Activated T-helper 1 cell treated with Interleukin-2 at 50 U/mL for 16 hours (primary cell): ENCODE results near the gene GLIPR2.
"Not testable (repeated sequence)": the region's sequence is repeated elsewhere in the genome, so short reads cannot be mapped to it uniquely, and the experiment has no call there.

Experiments used
- DNase-seq: peaks from one replicate; pipeline ENCODE4 v3.0.0-alpha.2; 2020; ENCODE audit warnings: low read depth

The GLIPR2 gene

GRCh38 chr9:36123515-36123914 lies 13.0 kb upstream of the GLIPR2 start:
- no peak for DNase-seq

GRCh38 chr9:36125062-36125855 lies 11.3 kb upstream of the GLIPR2 start:
- DNase-seq = no peak

GRCh38 chr9:36126016-36126730 lies 10.4 kb upstream of the GLIPR2 start:
- DNase-seq = no peak

GRCh38 chr9:36127652-36128244 lies 8.8 kb upstream of the GLIPR2 start:
- DNase-seq = no peak

GRCh38 chr9:36128349-36128748 lies 8.2 kb upstream of the GLIPR2 start:
- DNase-seq = no peak

- no peak for DNase-seq
Observed at GRCh38 chr9:36129139-36129538, 7.4 kb upstream of the GLIPR2 start.

GRCh38 chr9:36131666-36132065 lies 4.9 kb upstream of the GLIPR2 start:
- not testable (repeated sequence) for DNase-seq

GRCh38 chr9:36132086-36132485 lies 4.4 kb upstream of the GLIPR2 start:
- no peak for DNase-seq

- no peak for DNase-seq
Observed at GRCh38 chr9:36134761-36135505, 1.6 kb upstream of the GLIPR2 start.

- no peak for DNase-seq
Observed at GRCh38 chr9:36135741-36136271, 727 bp upstream of the GLIPR2 start.

GRCh38 chr9:36136894-36137391 lies 410 bp downstream of the GLIPR2 start:
- no peak for DNase-seq

- DNase-seq = no peak
Observed at GRCh38 chr9:36137392-36138004, 965 bp downstream of the GLIPR2 start.

GRCh38 chr9:36138496-36138895 lies 2.0 kb downstream of the GLIPR2 start:
- no peak for DNase-seq

- DNase-seq = no peak
Observed at GRCh38 chr9:36138901-36139300, 2.4 kb downstream of the GLIPR2 start.

GRCh38 chr9:36140086-36141084 lies 3.9 kb downstream of the GLIPR2 start:
- DNase-seq = no peak

- DNase-seq = no peak
Observed at GRCh38 chr9:36141288-36141687, 4.8 kb downstream of the GLIPR2 start.

- DNase-seq = no peak
Observed at GRCh38 chr9:36141761-36142160, 5.2 kb downstream of the GLIPR2 start.

- no peak for DNase-seq
Observed at GRCh38 chr9:36142510-36143244, 6.1 kb downstream of the GLIPR2 start.

GRCh38 chr9:36143245-36143641 lies 6.7 kb downstream of the GLIPR2 start:
- DNase-seq = no peak
